Activated CD8-positive, alpha-beta memory T cell treated with anti-CD3 and anti-CD28 coated beads for 4 hours (primary cell): ENCODE data around the gene EDAR.

ENCODE experiments used
- DNase-seq, 2 donors: peaks; one replicate each; pipeline ENCODE4 v3.0.0-alpha.2; 2020; ENCODE audit warnings: low read depth in 2 of 2

EDAR gene

GRCh38 chr2:108852375-108852774 is 136.6 kb downstream of the EDAR start:
- DNase-seq, result no peak

- DNase-seq, result no peak
These were observed 142.0 kb downstream of the EDAR start for GRCh38 chr2:108847000-108847399.

GRCh38 chr2:108845923-108846322 is 143.1 kb downstream of the EDAR start:
- DNase-seq, result no peak
